BLaER1 treated with 17β-estradiol and CSF1 and Interleukin-3, amounts not matched to agents 10 nM and 100 nM (cell line): ENCODE measurements around the gene PCDH8.

Source experiments
- H3K27ac ChIP-seq, 11 experiments: shearing (Covaris generic); formaldehyde crosslinking; 2 replicates each; pipeline ENCODE4 v1.8.1; 2022
- H3K27me3 ChIP-seq, 11 experiments: shearing (Covaris generic); formaldehyde crosslinking; 2 replicates each; pipeline ENCODE4 v1.8.1; 2022
- H3K36me3 ChIP-seq, 11 experiments: shearing (Covaris generic); formaldehyde crosslinking; 2 replicates each; pipeline ENCODE4 v1.8.1; 2022
- H3K4me1 ChIP-seq, 10 experiments: shearing (Covaris generic); formaldehyde crosslinking; 2 replicates each; pipeline ENCODE4 v1.8.1; 2022
- H3K4me2 ChIP-seq, 11 experiments: shearing (Covaris generic); formaldehyde crosslinking; 2 replicates each; pipeline ENCODE4 v1.8.1; 2022
- H3K4me3 ChIP-seq, 10 experiments: shearing (Covaris generic); formaldehyde crosslinking; 2 replicates each; pipeline ENCODE4 v1.8.1; 2022
- H3K9ac ChIP-seq, 11 experiments: shearing (Covaris generic); formaldehyde crosslinking; 2 replicates each; pipeline ENCODE4 v1.8.1; 2022
- H3K9me3 ChIP-seq, 11 experiments: shearing (Covaris generic); formaldehyde crosslinking; replicated peaks in 1 of 11; 2 replicates each; pipeline ENCODE4 v1.8.1; 2022
- H4K20me1 ChIP-seq, 11 experiments: shearing (Covaris generic); formaldehyde crosslinking; 2 replicates each; pipeline ENCODE4 v1.8.1; 2022
- Cebpa-rat ChIP-seq, 11 experiments: shearing (Covaris generic); IDR thresholded peaks; 2 replicates each; pipeline ENCODE4 v1.8.1; 2022

Gene PCDH8

DNA sequence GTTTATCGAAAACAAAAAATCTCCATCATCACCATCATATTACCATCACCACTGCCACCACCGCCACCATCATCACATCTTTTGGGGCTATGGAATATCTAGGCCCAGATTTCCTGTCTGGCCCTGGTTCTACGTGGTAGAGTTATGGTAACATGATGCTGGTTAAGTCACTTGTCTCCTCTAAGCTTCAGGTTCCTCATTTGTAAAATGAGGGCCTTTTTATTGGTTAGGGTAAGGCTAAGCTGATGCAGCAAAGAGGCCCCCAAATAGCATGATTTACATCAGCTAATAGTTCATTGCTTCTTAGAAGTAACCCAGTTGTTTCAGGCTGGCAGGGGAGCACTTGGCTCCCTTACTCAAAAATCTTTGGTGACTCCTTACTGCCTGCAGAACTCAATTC lies 37.9 kb downstream of the PCDH8 start:
- no peaks in the 10 kb centered on the region for H3K36me3 ChIP-seq
- peak overlapping the region in 2 of 11 experiments; percentile 67 to 74; a peak in 4 of 22 replicates for H3K4me2 ChIP-seq
- no peak overlapping the region for H3K27ac ChIP-seq
- no peak for TF ChIP-seq Cebpa-rat (IDR thresholded peaks at IDR 0.05)
- H3K27me3 ChIP-seq, result no peaks in the 10 kb centered on the region
- H4K20me1 ChIP-seq, result no peaks in the 10 kb centered on the region
- H3K9ac ChIP-seq, result no peak overlapping the region
- H3K4me3 ChIP-seq, result no peak overlapping the region
- H3K4me1 ChIP-seq, result peaks cover 22 to 45% (median 28%) of the 10 kb centered on the region in 10 experiments
- H3K9me3 ChIP-seq, result peaks cover 0 to 17% (median 13%) of the 10 kb centered on the region in 11 experiments; a peak in 17 of 22 replicates

DNA sequence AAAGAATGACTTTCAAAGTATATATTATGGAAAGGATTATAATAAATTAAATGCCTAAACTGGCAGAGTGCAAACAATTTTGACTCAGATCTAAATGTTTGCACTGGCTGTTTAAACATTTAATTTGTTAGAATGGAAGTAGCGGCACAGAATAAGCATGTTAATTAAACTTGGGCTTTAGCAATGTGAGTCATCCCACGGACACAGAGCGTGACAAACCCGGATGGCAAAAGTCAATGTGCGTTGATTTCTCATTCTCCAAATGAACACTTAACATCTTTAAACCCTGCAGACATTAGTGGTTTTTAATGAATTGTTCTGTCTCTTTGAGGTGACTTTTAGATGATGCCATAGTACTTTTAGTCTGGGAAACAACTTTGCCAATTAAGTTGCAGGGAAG lies 38.4 kb downstream of the PCDH8 start:
- no peak for TF ChIP-seq Cebpa-rat (IDR thresholded peaks at IDR 0.05)
- Histone ChIP-seq H3K36me3 (no peaks in the 10 kb centered on the region), H3K27me3 (no peaks in the 10 kb centered on the region), H3K27ac (no peak overlapping the region; a peak in 1 of 22 replicates), H3K4me2 (peak overlapping the region in 6 of 11 experiments; percentile 12 to 74 (median 32); a peak in 8 of 22 replicates), H3K4me3 (no peak overlapping the region), H3K4me1 (peaks cover 22 to 45% (median 28%) of the 10 kb centered on the region in 10 experiments), H3K9ac (no peak overlapping the region), H3K9me3 (peaks cover 0 to 12% (median 8%) of the 10 kb centered on the region in 11 experiments; a peak in 17 of 22 replicates), H4K20me1 (no peaks in the 10 kb centered on the region)

DNA sequence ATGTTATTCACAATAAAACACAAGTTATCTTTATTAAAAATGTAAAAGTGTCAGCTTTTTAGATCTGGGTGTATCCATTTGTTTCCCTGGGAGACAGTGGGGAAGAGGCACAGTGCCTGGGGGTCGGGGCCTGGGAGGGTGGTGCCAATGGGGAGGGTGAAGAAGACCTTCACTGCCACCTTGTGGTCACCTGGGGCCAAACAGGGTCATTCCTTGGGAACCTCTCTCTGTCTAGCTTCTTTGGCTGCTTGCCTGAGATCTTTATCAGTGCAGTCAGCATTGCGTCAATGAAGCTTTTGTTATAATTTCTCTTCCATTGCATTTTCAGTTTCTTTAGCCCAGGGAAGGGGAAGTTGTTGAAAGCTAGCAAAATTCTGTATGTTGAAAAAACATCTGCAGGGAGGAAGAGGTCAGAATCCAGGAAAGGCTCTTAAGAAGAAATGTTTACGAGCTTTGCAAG lies 39.1 kb downstream of the PCDH8 start:
- Histone ChIP-seq H3K36me3 (no peaks in the 10 kb centered on the region), H3K27ac (peak overlapping the region in 1 of 11 experiments; percentile 30; a peak in 1 of 22 replicates), H4K20me1 (no peaks in the 10 kb centered on the region), H3K9ac (no peak overlapping the region), H3K4me3 (no peak overlapping the region; a peak in 1 of 20 replicates), H3K27me3 (no peaks in the 10 kb centered on the region), H3K9me3 (peaks cover 0 to 5% (median under 1%) of the 10 kb centered on the region in 11 experiments; a peak in 8 of 22 replicates), H3K4me2 (peak overlapping the region in 7 of 11 experiments; percentile 7 to 74 (median 24); a peak in 12 of 22 replicates), H3K4me1 (peaks cover 22 to 45% (median 28%) of the 10 kb centered on the region in 10 experiments)
- TF ChIP-seq Cebpa-rat (IDR thresholded peaks at IDR 0.05), result no peak

DNA sequence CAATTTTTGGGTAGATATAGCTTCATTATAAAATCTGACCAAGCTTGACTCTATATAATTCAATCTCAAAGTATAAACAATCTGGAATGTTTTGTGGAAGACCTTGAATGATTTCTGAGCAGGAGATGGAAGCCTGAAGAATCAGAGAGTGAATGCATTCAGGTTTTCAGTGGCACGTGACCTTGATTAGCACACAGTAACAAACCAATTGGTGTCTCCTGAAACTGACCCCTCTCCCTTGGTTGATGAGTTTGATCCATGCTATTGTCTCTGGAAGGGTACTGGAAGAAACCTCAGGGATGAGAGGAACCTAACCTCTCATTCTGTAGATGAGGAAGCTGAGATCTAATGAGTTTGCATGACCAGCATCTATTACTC lies 39.6 kb downstream of the PCDH8 start:
- H3K9ac ChIP-seq, result no peak overlapping the region
- H3K27ac ChIP-seq, result peak overlapping the region in 1 of 11 experiments; percentile 30; a peak in 1 of 22 replicates
- H3K36me3 ChIP-seq, result no peaks in the 10 kb centered on the region
- no peak for TF ChIP-seq Cebpa-rat (IDR thresholded peaks at IDR 0.05)
- H4K20me1 ChIP-seq, result no peaks in the 10 kb centered on the region
- H3K27me3 ChIP-seq, result no peaks in the 10 kb centered on the region
- peaks cover 21 to 45% (median 27%) of the 10 kb centered on the region in 10 experiments for H3K4me1 ChIP-seq
- no peak overlapping the region for H3K4me3 ChIP-seq
- H3K4me2 ChIP-seq, result peak overlapping the region in 2 of 11 experiments; percentile 67 to 74; a peak in 5 of 22 replicates
- no peaks in the 10 kb centered on the region for H3K9me3 ChIP-seq

DNA sequence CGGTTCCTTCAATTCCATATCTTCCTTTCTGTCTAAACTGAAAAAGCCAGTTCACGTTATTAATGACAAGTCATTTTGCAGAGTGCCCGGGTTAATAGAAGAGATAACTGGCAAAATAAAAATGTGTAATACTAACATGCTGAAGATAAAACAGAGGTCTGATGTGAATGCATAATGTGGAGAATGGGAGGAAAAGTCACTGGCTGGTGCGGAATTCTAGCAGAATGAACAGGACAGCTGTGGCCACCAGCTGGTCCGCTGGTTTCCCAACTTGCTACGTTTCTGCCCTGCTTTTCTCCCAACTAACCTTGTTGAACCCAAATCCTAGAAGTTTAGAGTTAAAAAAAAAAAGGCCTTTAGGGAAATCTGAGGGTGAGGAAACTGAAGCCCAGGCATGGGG lies 42.4 kb downstream of the PCDH8 start:
- Histone ChIP-seq H4K20me1 (no peaks in the 10 kb centered on the region), H3K4me3 (no peak overlapping the region), H3K9me3 (no peaks in the 10 kb centered on the region), H3K4me1 (peaks cover 6 to 31% (median 10%) of the 10 kb centered on the region in 10 experiments; a peak in 16 of 20 replicates), H3K27me3 (no peaks in the 10 kb centered on the region), H3K36me3 (no peaks in the 10 kb centered on the region), H3K27ac (no peak overlapping the region), H3K9ac (no peak overlapping the region), H3K4me2 (no peak overlapping the region)
- TF ChIP-seq Cebpa-rat (IDR thresholded peaks at IDR 0.05), result no peak

DNA sequence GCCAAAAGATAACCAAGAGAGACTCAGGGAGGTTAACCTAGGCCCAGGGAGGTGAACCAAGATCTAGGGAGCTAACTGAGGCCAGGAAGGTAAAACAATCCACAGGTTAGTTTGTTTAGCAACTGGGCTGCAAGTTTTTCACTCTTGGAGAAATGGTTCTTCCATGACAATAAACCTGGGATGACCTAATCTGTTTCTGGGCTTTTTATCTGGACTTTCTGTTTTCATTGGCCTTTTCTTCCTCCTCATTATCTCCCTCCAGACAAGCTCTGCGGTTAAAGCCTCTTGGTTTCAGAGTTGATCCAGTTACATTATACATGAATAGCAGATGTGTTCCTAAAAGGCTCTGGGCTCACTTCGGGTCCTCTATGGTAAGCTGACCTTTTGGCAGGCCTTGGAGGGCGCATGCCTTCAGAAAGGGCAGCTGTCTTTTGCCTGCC lies 44.2 kb downstream of the PCDH8 start:
- H3K36me3 ChIP-seq, result no peaks in the 10 kb centered on the region
- no peak for TF ChIP-seq Cebpa-rat (IDR thresholded peaks at IDR 0.05)
- no peak overlapping the region for H3K27ac ChIP-seq
- H3K4me3 ChIP-seq, result no peak overlapping the region
- peaks cover 0 to 13% (median under 1%) of the 10 kb centered on the region in 10 experiments; a peak in 8 of 20 replicates for H3K4me1 ChIP-seq
- no peak overlapping the region for H3K4me2 ChIP-seq
- no peaks in the 10 kb centered on the region for H3K9me3 ChIP-seq
- H4K20me1 ChIP-seq, result no peaks in the 10 kb centered on the region
- no peak overlapping the region for H3K9ac ChIP-seq
- no peaks in the 10 kb centered on the region for H3K27me3 ChIP-seq

DNA sequence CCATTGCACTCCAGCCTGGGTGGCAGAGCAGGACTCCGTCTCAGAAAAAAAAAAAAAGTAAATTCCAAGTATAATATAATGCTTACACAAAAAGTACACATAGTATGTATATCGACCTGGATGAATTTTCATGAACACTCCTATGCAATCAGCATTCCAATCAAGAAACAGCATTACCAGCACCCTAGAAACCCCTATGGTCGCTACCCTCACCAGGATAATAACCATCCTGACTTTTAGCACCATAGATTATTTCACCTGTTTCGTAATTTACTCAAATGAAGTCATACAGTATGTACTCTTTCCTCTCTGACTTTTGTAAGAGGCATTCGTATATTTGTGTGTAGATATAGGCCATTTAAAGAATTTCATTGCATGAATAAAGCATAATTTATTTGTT lies 47.6 kb downstream of the PCDH8 start:
- no peak overlapping the region for H3K4me2 ChIP-seq
- no peak overlapping the region for H3K27ac ChIP-seq
- H3K36me3 ChIP-seq, result no peaks in the 10 kb centered on the region
- H3K4me3 ChIP-seq, result no peak overlapping the region
- H3K9me3 ChIP-seq, result no peaks in the 10 kb centered on the region
- no peaks in the 10 kb centered on the region; a peak in 1 of 20 replicates for H3K4me1 ChIP-seq
- H3K27me3 ChIP-seq, result no peaks in the 10 kb centered on the region
- no peak for TF ChIP-seq Cebpa-rat (IDR thresholded peaks at IDR 0.05)
- no peak overlapping the region for H3K9ac ChIP-seq
- no peaks in the 10 kb centered on the region for H4K20me1 ChIP-seq

DNA sequence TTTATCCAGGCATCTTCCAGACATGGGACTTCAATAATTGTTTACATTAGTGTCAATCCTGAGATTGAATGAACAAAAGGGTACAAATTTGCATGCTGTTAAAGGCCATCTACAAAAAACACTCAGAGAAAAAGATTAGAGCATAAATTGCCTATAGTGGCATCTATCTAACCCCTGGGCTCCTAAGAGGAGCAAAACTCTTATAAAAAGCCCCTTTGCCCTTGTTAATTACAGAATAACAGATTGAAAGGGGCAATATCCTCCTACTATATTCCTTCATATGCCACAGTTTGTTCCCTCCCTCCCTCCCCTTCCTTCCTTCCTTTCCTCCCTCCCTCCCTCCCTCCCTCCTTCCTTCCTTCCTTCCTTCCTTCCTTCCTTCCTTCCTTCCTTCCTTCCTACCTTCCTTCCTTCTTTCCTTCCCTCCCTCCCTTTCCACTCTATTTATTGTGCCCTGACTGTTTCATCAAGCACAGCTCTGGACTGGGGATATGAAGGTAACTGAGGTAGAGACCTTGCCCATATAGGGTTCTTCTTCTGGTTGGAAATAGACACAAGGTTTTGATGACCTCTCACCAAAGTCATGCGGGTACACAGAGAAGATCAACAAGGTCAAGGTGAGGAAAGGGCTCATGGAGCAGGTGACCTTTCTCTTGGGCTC lies 49.5 kb downstream of the PCDH8 start:
- Histone ChIP-seq H3K9ac (no peak overlapping the region), H3K4me3 (no peak overlapping the region), H3K4me1 (no peaks in the 10 kb centered on the region; a peak in 1 of 20 replicates), H4K20me1 (no peaks in the 10 kb centered on the region), H3K36me3 (no peaks in the 10 kb centered on the region), H3K9me3 (no peaks in the 10 kb centered on the region), H3K27ac (no peak overlapping the region), H3K4me2 (no peak overlapping the region), H3K27me3 (no peaks in the 10 kb centered on the region)
- no peak for TF ChIP-seq Cebpa-rat (IDR thresholded peaks at IDR 0.05)

DNA sequence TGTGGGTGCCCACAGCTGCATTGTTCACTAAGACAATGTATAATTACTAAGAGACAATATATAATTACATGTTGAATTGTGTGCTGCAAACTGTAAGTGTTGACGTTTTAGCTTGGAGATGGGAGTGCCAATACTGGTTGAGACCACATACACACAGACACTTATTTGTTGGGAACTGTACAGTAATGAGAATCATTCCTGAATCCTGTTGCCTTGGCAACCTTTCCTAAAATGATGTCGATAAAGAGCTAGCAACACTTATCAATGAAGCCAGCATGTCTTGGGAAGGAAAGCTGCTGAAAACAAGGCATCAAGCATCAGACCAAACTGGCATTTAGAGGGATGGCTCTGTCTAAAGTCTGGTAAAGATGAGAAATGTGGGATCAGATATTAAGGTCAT lies 51.3 kb downstream of the PCDH8 start:
- Histone ChIP-seq H3K36me3 (no peaks in the 10 kb centered on the region), H3K4me1 (no peaks in the 10 kb centered on the region; a peak in 1 of 20 replicates)

DNA sequence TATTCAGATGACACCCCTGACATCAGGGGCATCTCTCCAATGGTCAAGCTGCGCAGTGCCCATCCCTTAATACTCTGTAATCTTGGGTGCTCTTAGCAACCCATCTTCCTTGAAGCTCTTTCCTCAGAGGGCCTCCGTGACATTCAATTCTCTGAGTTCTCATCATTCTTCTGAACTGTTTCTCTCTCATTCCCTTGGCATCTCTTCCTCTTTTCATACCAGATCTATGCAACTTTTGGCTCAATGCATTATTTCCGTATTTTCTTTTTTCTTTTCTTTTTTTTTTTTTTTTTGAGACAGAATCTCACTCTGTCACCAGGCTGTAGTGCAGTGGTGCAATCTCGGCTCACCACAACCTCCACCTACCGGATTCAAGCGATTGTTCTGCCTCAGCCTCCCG lies 53.9 kb downstream of the PCDH8 start:
- Histone ChIP-seq H3K9ac (no peak overlapping the region), H3K36me3 (no peaks in the 10 kb centered on the region), H3K27ac (no peak overlapping the region), H3K27me3 (no peaks in the 10 kb centered on the region), H3K9me3 (no peaks in the 10 kb centered on the region), H3K4me1 (no peaks in the 10 kb centered on the region; a peak in 1 of 20 replicates), H4K20me1 (no peaks in the 10 kb centered on the region), H3K4me2 (no peak overlapping the region), H3K4me3 (no peak overlapping the region)
- TF ChIP-seq Cebpa-rat (IDR thresholded peaks at IDR 0.05), result no peak

More for the DNA sequence above, 51.3 kb downstream of the PCDH8 start:
- no peaks in the 10 kb centered on the region for H3K9me3 ChIP-seq
- no peaks in the 10 kb centered on the region for H4K20me1 ChIP-seq
- no peak overlapping the region for H3K4me3 ChIP-seq
- H3K27ac ChIP-seq, result no peak overlapping the region
- TF ChIP-seq Cebpa-rat (IDR thresholded peaks at IDR 0.05), result no peak
- no peaks in the 10 kb centered on the region for H3K27me3 ChIP-seq
- no peak overlapping the region for H3K4me2 ChIP-seq
- no peak overlapping the region for H3K9ac ChIP-seq
